PC-9 (cell line): ENCODE data around the gene ANKIB1.

Experiments used
- CTCF ChIP-seq: fragments of 200-600 bp; sonication (generic); conservative IDR thresholded peaks from 2 replicates; pipeline ENCODE4 v1.6.1; 2017; ENCODE audit warnings: mixed run types, antibody characterized with exemption, mild to moderate bottlenecking, moderate library complexity
- EZH2 ChIP-seq: fragments of 200-600 bp; sonication (generic); IDR thresholded peaks from 2 replicates; pipeline ENCODE4 v1.8.0; 2017; ENCODE audit warnings: antibody characterized with exemption, low read depth

DNA sequence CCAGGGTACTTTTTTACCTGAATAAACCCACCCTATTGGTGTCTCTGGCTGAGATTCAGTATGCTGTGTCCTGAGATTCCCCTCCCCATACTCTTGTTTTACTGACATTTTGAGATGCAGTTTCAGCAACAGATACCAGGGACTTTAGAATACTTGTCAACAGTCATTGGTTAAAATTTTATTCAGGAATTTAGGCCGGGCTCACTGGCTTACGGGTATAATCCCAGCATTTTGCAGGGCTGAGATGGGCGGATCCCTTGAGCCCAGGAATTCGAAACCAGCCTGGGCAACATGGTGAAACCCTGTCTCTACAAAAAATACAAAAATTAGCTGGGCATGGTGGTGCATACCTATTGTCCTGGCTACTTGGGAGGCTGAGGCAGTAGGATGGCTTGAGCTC, 111.5 kb downstream of the ANKIB1 start:
- TF ChIP-seq CTCF (no peak), EZH2 (no peak)
